Osteocyte (in vitro differentiated cells): ENCODE data around the gene ZFHX3. TPM values are rescaled to one million over a fixed set of nuclear protein-coding genes. Genes with fewer than 3 reads are reported as not detected.

Experiments
- DNase-seq: peaks from one replicate; pipeline ENCODE4 v3.0.0; 2021; ENCODE audit warnings: mixed read lengths; ENCODE audit not compliant: unreplicated experiment; ENCODE audit errors: extremely low spot score
- H3K27ac Mint-ChIP-seq: one replicate; pipeline ENCODE4 v1.8.0; 2021; ENCODE audit warnings: mild to moderate bottlenecking, mixed read lengths; ENCODE audit not compliant: unreplicated experiment
- H3K27me3 Mint-ChIP-seq: one replicate; pipeline ENCODE4 v1.8.0; 2021; ENCODE audit warnings: mixed read lengths; ENCODE audit not compliant: unreplicated experiment
- H3K36me3 Mint-ChIP-seq: one replicate; pipeline ENCODE4 v1.8.0; 2021; ENCODE audit warnings: mixed read lengths; ENCODE audit not compliant: unreplicated experiment
- H3K4me1 Mint-ChIP-seq: one replicate; pipeline ENCODE4 v1.8.0; 2021; ENCODE audit warnings: mixed read lengths; ENCODE audit not compliant: unreplicated experiment
- H3K4me3 Mint-ChIP-seq: one replicate; pipeline ENCODE4 v1.8.0; 2021; ENCODE audit warnings: mild to moderate bottlenecking, moderate library complexity, mixed read lengths; ENCODE audit not compliant: unreplicated experiment
- H3K9me3 Mint-ChIP-seq: one replicate; pipeline ENCODE4 v1.8.0; 2021; ENCODE audit warnings: mixed read lengths; ENCODE audit not compliant: unreplicated experiment
- total RNA-seq: library from RNA; stranded (reverse); gene quantifications from 2 replicates; pipeline ENCODE4 v1.2.1, GENCODE V29; 2021
- TF ChIP-seq, protein P1 (sequence below): fragments of 200-600 bp; sonication (generic); IDR thresholded peaks from 2 replicates; pipeline ENCODE4 v1.5.0; 2021; ENCODE audit warnings: antibody characterized with exemption, mild to moderate bottlenecking, moderate library complexity

Gene ZFHX3
- total RNA-seq, 1 donor from 2014 or later: 89.1 TPM

DNA sequence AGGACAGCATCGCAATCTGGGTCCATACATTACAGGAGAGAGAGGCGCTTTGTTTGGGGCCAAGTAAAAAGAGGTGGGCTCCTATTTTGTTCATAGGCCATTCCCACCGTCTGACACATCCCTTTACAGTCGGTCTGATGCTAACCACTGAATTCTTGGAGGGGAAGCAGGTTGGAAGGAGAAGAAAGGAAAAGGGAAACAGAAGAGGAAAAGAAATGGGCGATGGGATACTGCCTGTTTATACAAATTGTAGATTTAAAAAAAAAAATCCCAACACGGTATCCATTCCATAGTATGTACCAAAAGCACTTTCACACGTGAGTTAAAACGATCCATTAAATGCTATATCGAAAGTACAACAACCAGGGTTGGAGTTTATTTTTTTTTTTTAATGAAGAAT lies 4.0 kb upstream of the ZFHX3 start:
- H3K27ac Mint-ChIP-seq: no peak overlapping the region
- H3K9me3 Mint-ChIP-seq: no peaks in the 10 kb centered on the region
- H3K4me3 Mint-ChIP-seq: no peak overlapping the region
- H3K27me3 Mint-ChIP-seq: no peaks in the 10 kb centered on the region
- peaks cover 2% of the 10 kb centered on the region for H3K36me3 Mint-ChIP-seq
- TF ChIP-seq, protein P1, sequence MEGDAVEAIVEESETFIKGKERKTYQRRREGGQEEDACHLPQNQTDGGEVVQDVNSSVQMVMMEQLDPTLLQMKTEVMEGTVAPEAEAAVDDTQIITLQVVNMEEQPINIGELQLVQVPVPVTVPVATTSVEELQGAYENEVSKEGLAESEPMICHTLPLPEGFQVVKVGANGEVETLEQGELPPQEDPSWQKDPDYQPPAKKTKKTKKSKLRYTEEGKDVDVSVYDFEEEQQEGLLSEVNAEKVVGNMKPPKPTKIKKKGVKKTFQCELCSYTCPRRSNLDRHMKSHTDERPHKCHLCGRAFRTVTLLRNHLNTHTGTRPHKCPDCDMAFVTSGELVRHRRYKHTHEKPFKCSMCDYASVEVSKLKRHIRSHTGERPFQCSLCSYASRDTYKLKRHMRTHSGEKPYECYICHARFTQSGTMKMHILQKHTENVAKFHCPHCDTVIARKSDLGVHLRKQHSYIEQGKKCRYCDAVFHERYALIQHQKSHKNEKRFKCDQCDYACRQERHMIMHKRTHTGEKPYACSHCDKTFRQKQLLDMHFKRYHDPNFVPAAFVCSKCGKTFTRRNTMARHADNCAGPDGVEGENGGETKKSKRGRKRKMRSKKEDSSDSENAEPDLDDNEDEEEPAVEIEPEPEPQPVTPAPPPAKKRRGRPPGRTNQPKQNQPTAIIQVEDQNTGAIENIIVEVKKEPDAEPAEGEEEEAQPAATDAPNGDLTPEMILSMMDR: no peak
- no peak for DNase-seq
- peaks cover 14% of the 10 kb centered on the region for H3K4me1 Mint-ChIP-seq

GRCh38 chr16:73051226-73051625 lies 3.3 kb upstream of the ZFHX3 start:
- Mint-ChIP-seq H3K4me3 (no peak overlapping the region), H3K36me3 (no peaks in the 10 kb centered on the region), H3K4me1 (peaks cover 21% of the 10 kb centered on the region), H3K9me3 (no peaks in the 10 kb centered on the region), H3K27ac (no peak overlapping the region), H3K27me3 (no peaks in the 10 kb centered on the region)
- TF ChIP-seq, protein P1: no peak
- DNase-seq: no peak

- no peak for DNase-seq
- no peaks in the 10 kb centered on the region for H3K36me3 Mint-ChIP-seq
- H3K4me3 Mint-ChIP-seq: no peak overlapping the region
These were observed 2.5 kb upstream of the ZFHX3 start for GRCh38 chr16:73050201-73051099.

DNA sequence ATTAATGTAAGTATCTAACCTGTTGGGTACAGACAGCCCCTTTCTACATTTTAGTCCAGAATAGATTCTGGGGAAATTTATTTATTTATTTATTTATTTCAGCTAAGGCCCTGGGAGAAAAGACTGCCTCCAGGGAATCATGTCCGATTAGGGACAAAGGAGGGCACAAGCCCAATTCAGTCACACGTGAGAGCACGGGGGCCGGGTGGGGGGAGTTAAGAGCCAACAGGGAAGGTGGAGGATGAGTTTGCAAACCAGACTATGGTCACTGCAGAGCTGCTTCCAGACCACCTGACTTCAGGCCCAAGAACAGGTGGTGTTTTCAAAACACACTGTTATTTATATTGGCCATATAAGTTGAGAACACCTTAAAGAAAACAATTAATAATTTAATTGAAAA lies 1.6 kb upstream of the ZFHX3 start:
- DNase-seq: no peak
- Mint-ChIP-seq H3K4me3 (peak overlapping the region; percentile 71), H3K4me1 (peaks cover 29% of the 10 kb centered on the region), H3K36me3 (no peaks in the 10 kb centered on the region), H3K9me3 (no peaks in the 10 kb centered on the region), H3K27me3 (no peaks in the 10 kb centered on the region), H3K27ac (no peak overlapping the region)
- TF ChIP-seq, protein P1: no peak

More at GRCh38 chr16:73050201-73051099, 2.5 kb upstream of the ZFHX3 start:
- Mint-ChIP-seq H3K27me3 (no peaks in the 10 kb centered on the region), H3K9me3 (no peaks in the 10 kb centered on the region), H3K4me1 (peaks cover 21% of the 10 kb centered on the region), H3K27ac (no peak overlapping the region)
- TF ChIP-seq, protein P1: peak; percentile 13

DNA sequence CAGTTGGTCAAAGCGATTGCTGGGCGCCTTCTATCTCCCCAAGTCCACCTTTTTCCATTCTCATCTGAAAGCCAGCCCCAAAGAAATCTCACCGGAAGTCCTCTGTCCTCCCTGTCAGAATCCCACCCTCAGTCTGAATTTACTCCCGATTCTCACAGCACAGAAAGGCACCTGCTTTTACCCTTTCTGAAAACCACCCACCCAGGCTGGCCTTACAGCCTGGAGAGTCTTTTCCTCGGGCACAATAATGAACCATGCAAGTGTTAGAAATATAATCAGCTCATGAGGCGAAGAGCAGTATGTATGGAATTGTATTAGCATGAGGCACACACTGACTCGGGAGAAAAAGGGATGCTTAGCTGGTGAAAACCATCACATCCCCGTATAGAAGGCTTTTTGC lies 1.2 kb upstream of the ZFHX3 start:
- Mint-ChIP-seq H3K27ac (no peak overlapping the region), H3K36me3 (no peaks in the 10 kb centered on the region), H3K9me3 (no peaks in the 10 kb centered on the region), H3K27me3 (no peaks in the 10 kb centered on the region), H3K4me1 (peaks cover 34% of the 10 kb centered on the region), H3K4me3 (peak overlapping the region; percentile 71)
- TF ChIP-seq, protein P1: no peak
- DNase-seq: no peak
